ENCODE data around the gene HS1BP3.

GRCh38 chr2:20590704-20591515 lies 60.0 kb downstream of the HS1BP3 start:
- TF ChIP-seq CTCF (IDR thresholded peaks at IDR 0.05): no peak
- no peak for TF ChIP-seq POLR2A (IDR thresholded peaks at IDR 0.05)
- no peak for TF ChIP-seq POLR2AphosphoS5 (IDR thresholded peaks at IDR 0.05)
- TF ChIP-seq EP300 (IDR thresholded peaks at IDR 0.05): no peak

All from upper lobe of left lung (tissue), 4 donors.